Mucosa of stomach (tissue), 1 donor: ENCODE measurements around the gene IGF2BP2.

ENCODE experiments used
- H3K27me3 ChIP-seq: one replicate; pipeline ENCODE4 v1.7.0; 2013; ENCODE audit warnings: mild to moderate bottlenecking, low read length; ENCODE audit not compliant: control insufficient read depth, insufficient read depth
- H3K36me3 ChIP-seq: one replicate; pipeline ENCODE4 v1.7.0; 2013; ENCODE audit warnings: low read length; ENCODE audit not compliant: control insufficient read depth, insufficient read depth
- H3K4me1 ChIP-seq: one replicate; pipeline ENCODE4 v1.7.0; 2013; ENCODE audit warnings: mild to moderate bottlenecking, low read length; ENCODE audit not compliant: control insufficient read depth, insufficient read depth
- H3K4me3 ChIP-seq: one replicate; pipeline ENCODE4 v1.7.0; 2013; ENCODE audit warnings: low read length
- H3K9ac ChIP-seq: one replicate; pipeline ENCODE4 v1.7.0; 2013; ENCODE audit warnings: mild to moderate bottlenecking, low read length, moderate library complexity
- H3K9me3 ChIP-seq: one replicate; pipeline ENCODE4 v1.7.0; 2013; ENCODE audit warnings: mild to moderate bottlenecking, low read length, moderate library complexity; ENCODE audit not compliant: control insufficient read depth
- donor health status: Pancreatic carcinoma.

IGF2BP2 gene

DNA sequence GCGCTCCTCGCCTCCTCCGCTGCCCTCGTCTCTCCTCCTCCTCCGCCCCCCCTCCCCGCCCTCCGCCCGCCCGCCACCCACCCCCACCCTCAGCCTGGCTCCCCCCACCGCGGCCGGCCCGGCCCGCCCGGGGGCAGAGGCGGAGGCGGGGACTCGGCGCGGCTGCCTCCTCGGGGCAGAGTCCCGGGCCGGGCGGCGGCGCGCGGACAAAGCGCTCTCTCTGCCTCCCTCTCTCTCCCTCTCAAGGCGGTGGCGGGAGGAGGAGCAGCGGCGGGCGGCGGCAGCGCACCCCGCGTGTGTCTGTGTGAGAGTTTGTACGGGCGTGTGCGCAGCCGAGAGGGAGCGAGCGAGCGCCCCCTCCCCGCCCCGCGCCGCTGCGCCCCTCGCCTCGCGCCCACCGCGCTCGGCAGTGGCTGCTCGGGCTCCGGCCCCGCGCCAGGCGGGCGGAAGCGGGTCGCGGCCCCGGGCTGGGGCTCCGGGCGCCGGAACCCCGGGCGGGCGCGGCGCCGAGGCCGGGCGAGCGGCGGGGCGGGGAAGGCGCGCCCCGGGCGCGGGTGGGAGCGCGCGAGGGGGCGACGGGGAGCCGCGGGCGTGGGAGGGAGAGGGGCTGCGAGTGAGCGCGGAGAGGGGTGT is at the start of gene IGF2BP2:
TSS of gene IGF2BP2 (minus strand) at position 37 of the 633 bp plus-strand sequence. CDS start 82 bp downstream, outside the sequence.
- Histone ChIP-seq H3K9me3 (no peaks in the 10 kb centered on the region), H3K27me3 (no peaks in the 10 kb centered on the region), H3K4me3 (peak within 1 kb of the TSS; percentile 57), H3K9ac (peak within 1 kb of the TSS; percentile 88), H3K4me1 (peaks cover 7% of the 10 kb centered on the region), H3K36me3 (no peaks in the 10 kb centered on the region)

DNA sequence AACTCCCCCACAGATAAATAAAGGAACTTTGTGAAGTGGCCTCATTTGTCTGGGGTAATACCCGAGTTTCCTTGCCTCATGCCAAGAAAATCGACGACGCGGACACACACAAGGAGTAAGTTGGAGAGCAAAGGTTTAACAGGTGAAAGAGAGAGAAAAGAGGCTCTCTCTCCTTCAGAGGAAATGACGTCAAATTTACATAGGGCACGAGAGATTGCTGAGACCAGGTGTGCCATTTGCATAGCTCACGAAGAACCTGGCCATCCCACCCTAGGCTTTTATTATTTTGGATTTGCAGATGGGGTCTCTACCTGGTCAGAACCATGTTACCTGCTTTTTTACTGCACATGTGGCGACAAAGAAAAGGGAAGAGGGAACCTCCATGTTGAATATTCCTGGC is 49.3 kb upstream of the IGF2BP2 start:
- Histone ChIP-seq H3K9me3 (no peaks in the 10 kb centered on the region), H3K27me3 (no peaks in the 10 kb centered on the region), H3K4me3 (no peak overlapping the region), H3K9ac (no peak overlapping the region), H3K4me1 (no peaks in the 10 kb centered on the region), H3K36me3 (no peaks in the 10 kb centered on the region)

DNA sequence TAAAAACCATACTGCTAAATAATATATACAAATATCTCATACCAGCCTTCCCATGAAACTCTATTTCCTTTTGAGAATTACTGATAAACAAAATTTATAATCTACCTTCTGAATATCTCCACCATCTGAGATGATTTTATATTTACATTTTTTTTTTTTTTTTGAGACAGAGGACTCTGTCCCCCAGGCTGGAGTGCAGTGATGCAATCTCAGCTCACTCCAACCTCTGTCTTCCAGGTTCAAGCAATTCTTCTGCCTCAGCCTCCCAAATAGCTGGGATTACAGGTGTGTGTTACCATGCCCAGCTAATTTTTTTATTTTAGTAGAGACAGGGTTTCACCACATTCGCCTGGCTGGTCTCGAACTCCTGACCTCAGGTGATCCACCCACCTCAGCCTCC is 42.8 kb upstream of the IGF2BP2 start:
- Histone ChIP-seq H3K9me3 (no peaks in the 10 kb centered on the region), H3K36me3 (no peaks in the 10 kb centered on the region), H3K9ac (no peak overlapping the region), H3K4me3 (no peak overlapping the region), H3K4me1 (no peaks in the 10 kb centered on the region), H3K27me3 (no peaks in the 10 kb centered on the region)

DNA sequence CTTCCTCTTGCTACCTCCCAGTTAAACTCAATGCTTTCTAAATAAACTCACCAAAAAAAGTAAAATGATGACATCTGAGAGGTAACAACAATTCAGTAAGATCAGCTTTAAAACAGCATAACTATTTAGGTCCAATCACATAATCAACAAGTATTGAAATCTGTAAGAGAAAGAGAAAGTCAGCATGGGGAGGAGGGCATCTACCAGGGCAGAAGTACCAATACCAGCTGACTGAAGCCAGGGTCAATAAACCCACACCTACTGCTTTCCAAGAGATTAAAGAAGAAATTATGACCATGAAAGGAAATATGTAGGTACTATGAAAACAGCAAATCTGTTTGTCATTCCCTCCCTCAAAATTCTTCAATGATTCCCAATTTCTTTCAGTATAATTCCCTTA is 42.2 kb upstream of the IGF2BP2 start:
- Histone ChIP-seq H3K4me3 (no peak overlapping the region), H3K36me3 (no peaks in the 10 kb centered on the region), H3K4me1 (no peaks in the 10 kb centered on the region), H3K9me3 (no peaks in the 10 kb centered on the region), H3K9ac (no peak overlapping the region), H3K27me3 (no peaks in the 10 kb centered on the region)

DNA sequence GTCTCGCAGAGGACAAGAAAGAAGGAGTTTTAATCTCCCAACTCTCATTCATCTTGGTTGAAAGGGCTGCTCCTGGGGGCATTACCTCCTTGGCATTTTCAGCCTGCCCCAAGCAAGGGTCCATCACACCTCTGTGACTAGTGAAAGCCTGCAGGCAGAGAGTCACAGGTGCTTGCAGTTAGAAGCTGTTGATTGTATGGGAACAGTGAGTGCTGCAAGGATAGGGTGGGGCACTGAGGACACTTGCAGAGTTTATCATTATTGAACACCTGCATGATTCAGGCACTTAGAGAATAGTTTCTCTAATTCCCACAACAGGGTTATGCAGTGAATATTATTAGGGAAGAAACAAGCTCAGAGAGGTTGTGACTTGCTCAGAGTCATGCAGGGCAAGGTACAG is 41.7 kb upstream of the IGF2BP2 start:
- Histone ChIP-seq H3K9ac (no peak overlapping the region), H3K4me1 (no peaks in the 10 kb centered on the region), H3K27me3 (no peaks in the 10 kb centered on the region), H3K4me3 (no peak overlapping the region), H3K9me3 (no peaks in the 10 kb centered on the region), H3K36me3 (no peaks in the 10 kb centered on the region)

DNA sequence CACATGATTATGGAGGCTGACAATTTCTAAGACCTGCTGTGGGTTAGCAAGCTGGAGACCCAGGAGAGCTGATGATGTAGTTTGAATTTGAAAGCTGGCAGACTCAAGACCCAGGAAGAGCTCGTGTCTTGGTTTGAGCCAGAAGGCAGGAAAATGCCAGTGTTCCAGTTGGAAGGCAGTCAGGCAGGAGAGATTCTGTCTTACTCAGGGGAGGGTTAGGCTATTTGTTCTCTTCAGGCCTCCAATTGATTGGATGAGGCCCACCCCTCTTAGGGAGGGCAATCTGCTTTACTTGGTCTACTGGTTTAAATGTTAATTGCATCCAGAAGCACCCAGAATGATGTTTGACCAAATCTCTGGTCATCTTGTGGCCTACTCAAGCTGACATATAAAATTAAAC is 40.4 kb upstream of the IGF2BP2 start:
- H3K36me3 ChIP-seq: no peaks in the 10 kb centered on the region
- no peaks in the 10 kb centered on the region for H3K4me1 ChIP-seq
- no peak overlapping the region for H3K9ac ChIP-seq
- no peak overlapping the region for H3K4me3 ChIP-seq
- H3K9me3 ChIP-seq: no peaks in the 10 kb centered on the region
- no peaks in the 10 kb centered on the region for H3K27me3 ChIP-seq

DNA sequence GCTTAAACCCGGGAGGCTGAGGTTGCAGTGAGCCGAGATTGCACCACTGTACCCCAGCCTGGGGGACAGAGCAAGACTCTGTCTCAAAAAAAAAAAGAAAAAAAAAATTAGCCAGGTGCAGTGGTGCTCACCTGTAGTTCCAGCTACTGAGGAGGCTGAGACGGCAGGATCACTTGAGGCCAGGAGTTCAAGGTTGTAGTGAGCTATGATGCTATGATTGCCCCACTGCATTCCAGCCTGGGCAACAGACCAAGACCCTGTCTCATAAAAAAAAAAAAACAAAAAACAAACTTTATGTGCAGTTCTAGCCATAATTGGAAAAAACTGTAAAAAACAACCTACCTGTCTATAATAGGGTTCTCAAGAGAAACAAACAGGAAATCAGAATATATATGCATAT is 39.9 kb upstream of the IGF2BP2 start:
- Histone ChIP-seq H3K9me3 (no peaks in the 10 kb centered on the region), H3K4me3 (no peak overlapping the region), H3K36me3 (no peaks in the 10 kb centered on the region), H3K27me3 (no peaks in the 10 kb centered on the region), H3K9ac (no peak overlapping the region), H3K4me1 (no peaks in the 10 kb centered on the region)

DNA sequence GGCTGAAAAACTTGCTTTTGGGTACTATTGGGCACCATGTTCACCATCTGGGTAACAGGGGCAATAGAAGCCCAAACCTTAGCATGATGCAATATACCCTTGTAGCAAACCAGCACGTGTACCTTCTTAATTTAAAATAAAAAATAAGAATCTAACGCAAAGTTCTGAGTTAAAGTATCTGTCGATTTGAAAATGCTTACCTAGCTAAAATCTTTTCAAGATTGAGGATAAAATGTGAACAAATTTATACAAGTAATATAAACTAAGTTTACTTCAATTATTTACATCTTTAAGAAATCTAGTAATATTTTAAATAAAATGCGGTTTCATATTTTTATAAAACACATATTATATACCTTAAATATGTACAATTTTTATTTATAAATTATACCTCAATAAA is 38.1 kb upstream of the IGF2BP2 start:
- Histone ChIP-seq H3K9me3 (no peaks in the 10 kb centered on the region), H3K4me1 (no peaks in the 10 kb centered on the region), H3K9ac (no peak overlapping the region), H3K27me3 (no peaks in the 10 kb centered on the region), H3K36me3 (no peaks in the 10 kb centered on the region), H3K4me3 (no peak overlapping the region)

DNA sequence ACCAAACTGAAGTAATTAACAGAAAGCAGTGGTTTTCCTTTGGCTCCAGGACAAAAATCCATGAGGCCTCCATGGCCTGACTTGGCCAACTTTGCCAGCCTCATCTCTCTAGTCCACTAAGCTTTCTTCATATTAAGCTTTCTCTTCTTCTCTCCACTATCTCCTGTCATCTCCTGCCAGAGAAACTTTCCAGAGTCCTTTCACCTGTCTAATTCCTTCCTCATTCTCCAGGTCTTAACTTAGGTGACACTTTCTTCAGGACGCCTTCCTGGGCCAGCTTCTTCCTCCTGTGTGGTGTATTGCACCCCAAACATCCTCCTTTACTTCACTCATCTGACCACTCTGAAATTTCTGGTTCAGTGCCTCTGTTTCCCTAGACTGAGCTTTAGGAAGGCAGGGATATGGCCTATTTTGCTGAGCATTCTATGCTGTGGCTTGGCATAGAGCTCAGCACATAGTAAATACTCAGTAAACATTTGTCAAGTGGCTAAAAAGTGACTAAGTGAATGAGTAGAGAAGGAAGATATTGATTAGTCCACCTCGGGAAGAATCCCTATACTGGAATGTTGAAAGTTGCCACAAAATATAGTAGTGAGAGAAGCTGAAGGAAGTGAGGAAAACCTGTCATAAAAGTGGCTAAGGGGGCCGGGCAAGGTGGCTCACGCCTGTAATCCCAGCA is 34.6 kb upstream of the IGF2BP2 start:
- Histone ChIP-seq H3K4me3 (no peak overlapping the region), H3K4me1 (no peaks in the 10 kb centered on the region), H3K36me3 (no peaks in the 10 kb centered on the region), H3K9ac (no peak overlapping the region), H3K9me3 (no peaks in the 10 kb centered on the region), H3K27me3 (no peaks in the 10 kb centered on the region)

DNA sequence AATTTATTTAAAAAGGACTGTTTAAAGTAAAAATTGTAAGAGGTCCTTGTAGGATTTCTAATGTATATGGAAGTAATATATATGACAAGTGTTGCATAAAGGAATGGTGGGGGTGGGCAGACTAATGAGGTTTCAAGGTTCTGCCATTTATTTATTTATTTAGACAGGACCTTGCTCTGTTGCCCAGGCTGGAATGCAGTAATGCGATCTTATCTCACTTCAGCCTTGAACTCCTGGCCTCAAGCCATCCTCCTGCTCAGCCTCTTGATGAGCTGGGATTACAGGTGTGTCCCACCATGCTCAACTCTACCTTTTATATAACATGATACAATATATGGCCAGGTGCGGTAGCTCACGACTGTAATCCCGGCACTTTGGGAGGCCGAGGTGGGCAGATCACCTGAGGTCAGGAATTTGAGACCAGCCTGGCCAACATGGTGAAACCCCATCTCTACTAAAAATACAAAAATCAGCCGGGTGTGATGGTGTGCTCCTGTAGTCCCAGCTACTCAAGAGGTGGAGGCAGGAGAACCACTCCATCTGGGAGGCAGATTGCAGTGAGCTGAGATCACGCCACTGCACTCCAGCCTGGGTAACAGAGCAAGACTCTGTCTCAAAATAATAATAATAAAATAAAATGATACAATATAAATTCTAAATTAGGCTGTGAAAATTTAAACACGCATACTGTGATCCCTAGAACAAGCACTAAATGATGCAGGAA is 33.8 kb upstream of the IGF2BP2 start:
- no peak overlapping the region for H3K9ac ChIP-seq

DNA sequence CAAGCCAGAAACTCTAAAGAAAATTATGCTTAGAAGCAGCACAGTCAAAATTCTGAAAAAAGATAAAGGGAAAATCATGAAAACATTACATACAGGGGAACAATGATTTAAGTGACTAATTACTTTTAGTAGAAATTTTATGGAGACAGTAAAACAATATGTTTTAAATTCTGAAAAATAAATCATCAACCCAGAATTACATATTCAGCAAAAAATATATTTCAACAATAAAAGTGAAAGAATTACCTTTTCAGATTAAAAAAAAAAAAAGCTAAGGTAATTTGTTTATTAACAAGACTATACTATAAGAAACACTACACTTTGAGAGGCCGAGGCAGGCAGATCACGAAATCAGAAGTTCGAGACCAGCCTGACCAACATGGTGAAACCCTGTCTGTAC is 32.4 kb upstream of the IGF2BP2 start:
- Histone ChIP-seq H3K36me3 (no peaks in the 10 kb centered on the region), H3K27me3 (no peaks in the 10 kb centered on the region), H3K4me1 (no peaks in the 10 kb centered on the region), H3K9ac (no peak overlapping the region), H3K9me3 (no peaks in the 10 kb centered on the region), H3K4me3 (no peak overlapping the region)

More for the DNA sequence above, 33.8 kb upstream of the IGF2BP2 start:
- Histone ChIP-seq H3K27me3 (no peaks in the 10 kb centered on the region), H3K9me3 (no peaks in the 10 kb centered on the region), H3K4me3 (no peak overlapping the region), H3K4me1 (no peaks in the 10 kb centered on the region), H3K36me3 (no peaks in the 10 kb centered on the region)

DNA sequence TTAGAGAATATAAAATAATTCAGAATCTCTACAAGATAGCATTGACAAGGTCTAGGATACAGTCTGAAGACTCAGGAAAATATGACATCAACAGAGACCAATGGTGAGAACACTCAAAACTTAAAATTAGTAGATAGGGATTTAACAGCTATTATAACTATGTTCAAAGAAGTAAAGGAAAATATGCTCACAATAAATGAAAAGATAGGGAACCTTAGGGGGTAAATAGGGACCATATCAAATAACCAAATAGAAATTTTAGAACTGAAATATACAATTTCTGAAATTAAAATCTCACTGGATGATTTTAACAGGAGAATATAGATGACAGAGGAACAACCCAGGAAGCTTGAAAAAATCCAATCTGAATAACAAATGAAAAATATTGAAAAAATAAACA is 31.8 kb upstream of the IGF2BP2 start:
- Histone ChIP-seq H3K27me3 (no peaks in the 10 kb centered on the region), H3K4me1 (no peaks in the 10 kb centered on the region), H3K36me3 (no peaks in the 10 kb centered on the region), H3K9me3 (no peaks in the 10 kb centered on the region), H3K9ac (no peak overlapping the region), H3K4me3 (no peak overlapping the region)
